GM21367 (cell line): ENCODE results near the gene UBE2J1.
A peak's percentile ranks its signal among the peaks of the same experiment; 100 is the strongest.
"Not testable (repeated sequence)": the region's sequence is repeated elsewhere in the genome, so short reads cannot be mapped to it uniquely, and the experiment has no call there.

Experiments used
- ATAC-seq: cut with Tn5 transposase; IDR thresholded peaks from one replicate; pipeline ENCODE4 v1.9.1; 2021; ENCODE audit not compliant: unreplicated experiment

The UBE2J1 gene

GRCh38 chr6:89321131-89321970 lies 31.2 kb downstream of the UBE2J1 start:
- ATAC-seq: no peak

- no peak for ATAC-seq
Measured at GRCh38 chr6:89320012-89320559, 32.4 kb downstream of the UBE2J1 start.

- no peak for ATAC-seq
Measured at GRCh38 chr6:89317067-89317466, 35.5 kb downstream of the UBE2J1 start.

GRCh38 chr6:89315249-89315885 lies 37.2 kb downstream of the UBE2J1 start, which contains the start of gene GABRR2:
Gene GABRR2 (minus strand): TSS chr6:89315299. CDS start chr6:89315165, 134 bp downstream.
- no peak for ATAC-seq

- ATAC-seq: no peak
Measured at GRCh38 chr6:89314692-89315091, 37.8 kb downstream of the UBE2J1 start.

- ATAC-seq: no peak
Measured at GRCh38 chr6:89313006-89313405, 39.5 kb downstream of the UBE2J1 start.

- ATAC-seq: no peak
Measured at GRCh38 chr6:89311853-89312531, 40.5 kb downstream of the UBE2J1 start.

- ATAC-seq: no peak
Measured at GRCh38 chr6:89311530-89311852, 41.0 kb downstream of the UBE2J1 start.

- ATAC-seq: no peak
Measured at GRCh38 chr6:89310929-89311328, 41.6 kb downstream of the UBE2J1 start.

GRCh38 chr6:89308525-89309395 lies 43.8 kb downstream of the UBE2J1 start:
- ATAC-seq: no peak

- ATAC-seq: not testable (repeated sequence)
Measured at GRCh38 chr6:89304517-89304916, 48.0 kb downstream of the UBE2J1 start.

- no peak for ATAC-seq
Measured at GRCh38 chr6:89302936-89303335, 49.6 kb downstream of the UBE2J1 start.

- no peak for ATAC-seq
Measured at GRCh38 chr6:89302195-89302770, 50.2 kb downstream of the UBE2J1 start.

- ATAC-seq: no peak
Measured at GRCh38 chr6:89301586-89302194, 50.8 kb downstream of the UBE2J1 start.

GRCh38 chr6:89299466-89299850 lies 53.1 kb downstream of the UBE2J1 start:
- ATAC-seq: no peak

- no peak for ATAC-seq
Measured at GRCh38 chr6:89298680-89299465, 53.6 kb downstream of the UBE2J1 start.

GRCh38 chr6:89297695-89298351 lies 54.7 kb downstream of the UBE2J1 start:
- ATAC-seq: peak; percentile 93

GRCh38 chr6:89295981-89296380 lies 56.5 kb downstream of the UBE2J1 start:
- no peak for ATAC-seq

- not testable (repeated sequence) for ATAC-seq
Measured at GRCh38 chr6:89295116-89295515, 57.4 kb downstream of the UBE2J1 start.
